A549 (cell line): Measurements from ENCODE around the gene IL12RB2. TPM values are rescaled to one million over a fixed set of nuclear protein-coding genes. Genes with fewer than 3 reads are reported as not detected.

ENCODE experiments used
- ATAC-seq, 2 experiments: fragments of 200-7000 bp in 1 of 2; fragments of >200 bp in 1 of 2; cut with Nextera tagmentation in 1 of 2; cut with Tn5 transposase in 1 of 2; 3 replicates each; pipeline versions ENCODE4 v1.8.0 to v1.9.1; 2018 to 2020; ENCODE audit warnings: mild to moderate bottlenecking in 1 of 2, moderate library complexity in 1 of 2
- CTCF ChIA-PET: fragments of 300-600 bp; sonication (Branson Sonifier 250); formaldehyde crosslinking; extraction: SDS; loops from one replicate; lab custom pipeline; 2021; ENCODE audit warnings: antibody characterized with exemption, inconsistent platforms; lab: Yijun Ruan, JAX
- POLR2A ChIA-PET: fragments of 350-600 bp; formaldehyde crosslinking; extraction: SDS; loops from one replicate; lab custom pipeline; 2021; ENCODE audit warnings: antibody characterized with exemption, inconsistent platforms; lab: Yijun Ruan, JAX
- DNase-seq, 2 experiments: peaks; one replicate each; pipeline versions ENCODE4 v3.0.0 to v3.0.0-alpha.2; 2011 to 2016; ENCODE audit warnings: low read depth in 1 of 2, low spot score in 1 of 2
- FAIRE-seq: peaks from 2 replicates; lab custom pipeline; 2011; peaks lifted over from hg19 to GRCh38; lab: Jason Lieb, UNC
- H3K27ac ChIP-seq, 2 experiments: fragments of >200 bp; sonication (Bioruptor Twin); formaldehyde crosslinking; 3 replicates each; pipeline ENCODE4 v1.5.1; 2016 to 2017
- H3K4me1 ChIP-seq: fragments of >200 bp; sonication (Bioruptor Twin); formaldehyde crosslinking; 3 replicates; pipeline ENCODE4 v1.6.1; 2016
- H3K4me2 ChIP-seq: fragments of >200 bp; sonication (Bioruptor Twin); formaldehyde crosslinking; 3 replicates; pipeline ENCODE4 v1.6.1; 2016
- H3K4me3 ChIP-seq: fragments of >200 bp; sonication (Bioruptor Twin); formaldehyde crosslinking; 3 replicates; pipeline ENCODE4 v1.5.1; 2016
- H3K9me3 ChIP-seq: fragments of >200 bp; sonication (Bioruptor Twin); formaldehyde crosslinking; 3 replicates; pipeline ENCODE4 v1.6.1; 2016
- CBX2 ChIP-seq: fragments of 200-600 bp; sonication (generic); IDR thresholded peaks from 2 replicates; pipeline ENCODE4 v1.6.1; 2016; ENCODE audit warnings: low read depth, mild to moderate bottlenecking, borderline replicate concordance
- CEBPB ChIP-seq, 2 experiments: fragments of >200 bp in 1 of 2; sonication (Bioruptor Twin) in 1 of 2; formaldehyde crosslinking in 1 of 2; IDR thresholded peaks; 2 replicates each; pipeline ENCODE4 v1.6.1; 2012 to 2016
- CHD2 ChIP-seq: fragments of 150-350 bp; IDR thresholded peaks from 2 replicates; pipeline ENCODE4 v1.6.1; 2014; ENCODE audit warnings: low read length; ENCODE audit not compliant: partially characterized antibody
- E2F6 ChIP-seq: IDR thresholded peaks from 2 replicates; pipeline ENCODE4 v1.6.1; 2012; ENCODE audit warnings: low read depth, borderline replicate concordance
- EHF ChIP-seq: fragments of 250-450 bp; sonication (Bioruptor Pico); IDR thresholded peaks from 2 replicates; pipeline ENCODE4 v1.5.0; 2020; ENCODE audit warnings: mild to moderate bottlenecking
- EHMT2 ChIP-seq: fragments of 200-600 bp; sonication (generic); IDR thresholded peaks from 2 replicates; pipeline ENCODE4 v1.6.1; 2016; ENCODE audit warnings: antibody characterized with exemption, low read depth, mild to moderate bottlenecking, moderate library complexity
- FOSB ChIP-seq: fragments of 250-450 bp; sonication (Bioruptor Pico); IDR thresholded peaks from 2 replicates; pipeline ENCODE4 v1.5.0; 2020; ENCODE audit warnings: mild to moderate bottlenecking, moderate library complexity
- FOXS1 ChIP-seq: fragments of 250-450 bp; sonication (Bioruptor Pico); IDR thresholded peaks from 2 replicates; pipeline ENCODE4 v1.5.0; 2020; ENCODE audit warnings: mild to moderate bottlenecking, moderate library complexity
- GATA3 ChIP-seq: IDR thresholded peaks from 2 replicates; pipeline ENCODE4 v1.6.1; 2012; ENCODE audit warnings: borderline replicate concordance
- HOXA7 ChIP-seq: fragments of 250-450 bp; sonication (Bioruptor Pico); IDR thresholded peaks from 2 replicates; pipeline ENCODE4 v1.5.0; 2020; ENCODE audit warnings: mild to moderate bottlenecking, moderate library complexity
- HOXB13 ChIP-seq: fragments of 250-450 bp; sonication (Bioruptor Pico); IDR thresholded peaks from 2 replicates; pipeline ENCODE4 v1.5.0; 2020; ENCODE audit warnings: low read depth, mild to moderate bottlenecking, moderate library complexity
- KDM1A ChIP-seq: fragments of 200-600 bp; sonication (generic); IDR thresholded peaks from 2 replicates; pipeline ENCODE4 v1.6.1; 2016; ENCODE audit warnings: low read depth, mild to moderate bottlenecking
- MAFK ChIP-seq: fragments of 450-650 bp; IDR thresholded peaks from 2 replicates; pipeline ENCODE4 v1.6.1; 2014; ENCODE audit not compliant: partially characterized antibody
- MAX ChIP-seq: IDR thresholded peaks from 2 replicates; pipeline ENCODE4 v1.6.1; 2012
- MYC ChIP-seq: IDR thresholded peaks from 2 replicates; pipeline ENCODE4 v1.6.1; 2012; ENCODE audit warnings: mild to moderate bottlenecking, inconsistent platforms, low read length, improper control_type of control experiment, borderline replicate concordance
- NFE2L2 ChIP-seq: fragments of 150-350 bp; conservative IDR thresholded peaks from 2 replicates; pipeline ENCODE4 v1.6.1; 2014; ENCODE audit warnings: low read length
- NPAS2 ChIP-seq: fragments of 250-450 bp; sonication (Bioruptor Pico); IDR thresholded peaks from 2 replicates; pipeline ENCODE4 v1.8.0; 2022; ENCODE audit warnings: mild to moderate bottlenecking, moderate library complexity, borderline replicate concordance
- PHF8 ChIP-seq: fragments of 200-600 bp; sonication (generic); IDR thresholded peaks from 2 replicates; pipeline ENCODE4 v1.6.1; 2016; ENCODE audit warnings: low read depth, mild to moderate bottlenecking, antibody characterized with exemption, moderate library complexity, borderline replicate concordance
- POLR2A ChIP-seq: IDR thresholded peaks from 2 replicates; pipeline ENCODE4 v1.6.1; 2012; ENCODE audit warnings: mild to moderate bottlenecking, low read length
- RARB ChIP-seq: fragments of 250-450 bp; sonication (Bioruptor Pico); IDR thresholded peaks from 2 replicates; pipeline ENCODE4 v1.8.0; 2021; ENCODE audit warnings: mild to moderate bottlenecking, moderate library complexity
- SREBF2 ChIP-seq: fragments of 450-650 bp; IDR thresholded peaks from 2 replicates; pipeline ENCODE4 v1.6.1; 2014; ENCODE audit warnings: mild to moderate bottlenecking, moderate library complexity
- TP53 ChIP-seq: fragments of 250-450 bp; sonication (Bioruptor Pico); IDR thresholded peaks from 2 replicates; pipeline ENCODE4 v1.5.0; 2021; ENCODE audit warnings: mild to moderate bottlenecking, moderate library complexity
- ZC3H11A ChIP-seq: fragments of 450-650 bp; IDR thresholded peaks from 2 replicates; pipeline ENCODE4 v1.6.1; 2014; ENCODE audit warnings: antibody characterized with exemption, mild to moderate bottlenecking
- WGBS: methylation state at CpG from one replicate; pipeline ENCODE4 v1.1.6; 2017; ENCODE audit errors: missing lambda C conversion rate; 5-methylcytosine and 5-hydroxymethylcytosine counted together
- polyA plus RNA-seq, 4 experiments: library from polyadenylated mRNA; depleted of rRNA in 3 of 4; stranded (reverse); fragments of >200 nt; fragmentation: RNase III in 1 of 4; extraction: RNeasy Plus Mini Kit Qiagen cat#74134 plus additional on column Dnase treatment in 1 of 4; gene quantifications; 2 replicates in 3 of 4; 3 replicates in 1 of 4; pipeline ENCODE4 v1.2.3, GENCODE V29; 2011 to 2017

Gene IL12RB2
- polyA plus RNA-seq, 2 of the 4 experiments (the other 2 are of a cell fraction): not detected

- Histone ChIP-seq H3K9me3 (no peaks in the 10 kb centered on the region), H3K4me2 (no peak overlapping the region)
- ATAC-seq: no peak
Observed at GRCh38 chr1:67436511-67437055, 128.9 kb downstream of the IL12RB2 start.

DNA sequence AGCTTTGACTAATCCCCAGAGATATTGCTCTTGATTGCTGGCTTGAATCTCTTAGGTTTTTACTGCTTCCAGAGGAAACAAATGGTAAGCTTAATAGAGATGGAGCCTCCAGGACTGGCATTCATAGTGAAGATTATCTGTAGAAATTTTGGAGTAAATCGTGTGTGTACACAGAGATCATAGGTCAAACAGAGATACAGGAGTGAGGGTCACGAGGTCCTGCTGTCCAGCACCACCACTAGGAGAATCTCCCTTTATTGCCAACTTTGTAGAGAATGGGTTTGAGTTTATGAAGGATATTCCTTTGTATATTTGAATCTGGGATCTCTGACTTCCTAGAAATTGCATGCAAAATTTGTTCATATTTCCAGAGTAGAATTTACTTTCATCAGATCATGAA, 130.3 kb downstream of the IL12RB2 start:
- FAIRE-seq (no peak), ATAC-seq (no peak), DNase-seq (no peak)
- 53% methylated on average over 2 of the region's 2 CpGs for WGBS
- H3K27ac ChIP-seq: no peak overlapping the region
- no peaks in the 10 kb centered on the region for H3K4me1 ChIP-seq
- TF ChIP-seq EHMT2 (no peak), HOXB13 (no peak), GATA3 (no peak), PHF8 (no peak), MYC (no peak), ZC3H11A (no peak), RARB (CRISPR knock-in tag) (no peak), NFE2L2 (no peak), FOXS1 (CRISPR knock-in tag) (no peak), EHF (CRISPR knock-in tag) (no peak), CBX2 (no peak), NPAS2 (no peak), TP53 (no peak)
- no peak overlapping the region for H3K4me3 ChIP-seq
- H3K4me2 ChIP-seq: no peak overlapping the region
- POLR2A ChIA-PET: no interaction called here
- H3K9me3 ChIP-seq: no peaks in the 10 kb centered on the region
- CTCF ChIA-PET: interaction anchor here (1.4 kb wide), 1 partner anchor 14 kb away, joined by 4 read pairs; no protein-coding TSS in a partner anchor

More at GRCh38 chr1:67436511-67437055, 128.9 kb downstream of the IL12RB2 start:
- FAIRE-seq: no peak
- no peak for DNase-seq
- Histone ChIP-seq H3K4me3 (no peak overlapping the region), H3K27ac (no peak overlapping the region)
- ChIA-PET POLR2A (no interaction called here), CTCF (no interaction called here)
- TF ChIP-seq KDM1A (no peak), CHD2 (no peak), SREBF2 (no peak), CEBPB (IDR thresholded peaks at IDR 0.05) (no peak), HOXA7 (CRISPR knock-in tag) (no peak)
- TF ChIP-seq, all 56 proteins: peak for 0
- peaks cover 3% of the 10 kb centered on the region; the same call in 1 of the 3 replicates for H3K4me1 ChIP-seq
- 78% methylated on average over 4 of the region's 4 CpGs for WGBS

DNA sequence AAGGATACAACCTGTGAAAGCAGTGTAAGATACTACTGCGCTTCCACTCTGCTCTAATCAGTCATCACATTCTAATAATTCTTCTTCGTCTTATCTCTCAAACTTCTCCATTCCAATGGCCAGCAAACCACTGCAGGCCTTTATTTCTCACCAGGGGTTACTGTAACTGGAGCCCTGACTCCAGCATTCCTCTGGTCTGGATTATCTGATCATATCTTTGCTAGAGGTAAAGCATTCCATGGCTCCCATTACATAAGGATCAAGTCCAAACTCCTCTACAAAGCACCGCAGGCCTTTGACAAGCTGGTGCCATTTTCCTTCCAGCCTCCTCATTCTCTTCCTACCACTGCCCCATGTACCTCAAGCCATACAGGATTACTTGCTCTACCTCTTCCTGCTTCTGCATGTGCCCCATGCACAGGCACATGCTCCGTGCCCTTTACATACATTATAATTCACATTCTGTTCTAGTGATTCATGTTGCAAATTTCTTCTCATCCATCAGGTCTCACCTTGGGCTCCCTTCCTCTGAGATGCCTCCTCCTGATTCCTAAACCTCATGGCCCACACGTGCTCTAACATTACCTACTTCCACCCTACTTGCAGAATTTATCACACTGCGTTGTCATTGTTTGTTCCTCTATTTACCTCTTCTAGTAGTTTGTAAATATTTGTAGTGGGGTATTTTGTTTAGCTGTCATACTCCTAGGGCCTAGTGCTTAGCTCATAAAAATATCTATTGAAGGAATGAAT, 131.8 kb downstream of the IL12RB2 start:
- Histone ChIP-seq H3K4me2 (no peak overlapping the region), H3K4me1 (no peaks in the 10 kb centered on the region)
- 69% methylated on average over 6 of the region's 6 CpGs for WGBS
- TF ChIP-seq MAX (no peak), FOSB (no peak), E2F6 (no peak), MAFK (no peak), POLR2A (no peak), TP53 (no peak)
- TF ChIP-seq, all 56 proteins: peak for 0
- ChIA-PET POLR2A (no interaction called here), CTCF (no interaction called here)
- ATAC-seq (no peak), FAIRE-seq (no peak), DNase-seq (no peak)
- Histone ChIP-seq H3K9me3 (no peaks in the 10 kb centered on the region), H3K4me3 (no peak overlapping the region), H3K27ac (no peak overlapping the region)
